HepG2 (cell line): Measurements from ENCODE around the gene TGM4. TPM values are rescaled to one million over a fixed set of nuclear protein-coding genes. Genes with fewer than 3 reads are reported as not detected.

Experiments
- AKAP8 ChIP-seq: sonication (generic); formaldehyde crosslinking; IDR thresholded peaks from 2 replicates; pipeline ENCODE4 v1.5.1; 2020; ENCODE audit warnings: mild to moderate bottlenecking, missing genetic modification reagents
- KDM2A ChIP-seq: sonication (generic); formaldehyde crosslinking; IDR thresholded peaks from 2 replicates; pipeline ENCODE4 v1.4.0; 2020; ENCODE audit warnings: low read depth, missing genetic modification reagents, borderline replicate concordance
- MXD4 ChIP-seq: IDR thresholded peaks from 2 replicates; pipeline ENCODE4 v1.6.1; 2016; ENCODE audit warnings: mild to moderate bottlenecking, missing biosample characterization, missing genetic modification reagents
- PHF20 ChIP-seq: sonication (generic); formaldehyde crosslinking; IDR thresholded peaks from 2 replicates; pipeline ENCODE4 v1.5.0; 2020; ENCODE audit warnings: mild to moderate bottlenecking, missing genetic modification reagents
- RARG ChIP-seq: sonication (generic); formaldehyde crosslinking; IDR thresholded peaks from 2 replicates; pipeline ENCODE4 v1.4.0; 2020; ENCODE audit warnings: low read depth, mild to moderate bottlenecking, missing genetic modification reagents
- SALL1 ChIP-seq: sonication (generic); formaldehyde crosslinking; IDR thresholded peaks from 2 replicates; pipeline ENCODE4 v1.8.0; 2022; ENCODE audit warnings: mild to moderate bottlenecking, missing genetic modification reagents
- SMAD9 ChIP-seq: sonication (generic); formaldehyde crosslinking; IDR thresholded peaks from 2 replicates; pipeline ENCODE4 v1.5.1; 2020; ENCODE audit warnings: mild to moderate bottlenecking, missing genetic modification reagents
- TGIF2 ChIP-seq: IDR thresholded peaks from 2 replicates; pipeline ENCODE4 v1.6.1; 2016; ENCODE audit warnings: control low read depth, missing compliant biosample characterization
- TMF1 ChIP-seq: sonication (generic); formaldehyde crosslinking; IDR thresholded peaks from 2 replicates; pipeline ENCODE4 v1.8.1; 2022; ENCODE audit warnings: low read depth, missing genetic modification reagents
- ZFP36 ChIP-seq: fragments of 150-350 bp; IDR thresholded peaks from 2 replicates; pipeline ENCODE4 v1.6.1; 2018; ENCODE audit warnings: borderline replicate concordance, low read length, low read depth; ENCODE audit not compliant: partially characterized antibody
- ZNF276 ChIP-seq: sonication (generic); formaldehyde crosslinking; IDR thresholded peaks from 2 replicates; pipeline ENCODE4 v1.4.0; 2020; ENCODE audit warnings: mild to moderate bottlenecking, low read depth, missing genetic modification reagents
- ZNF629 ChIP-seq: sonication (generic); formaldehyde crosslinking; conservative IDR thresholded peaks from 2 replicates; pipeline ENCODE4 v1.5.0; 2020; ENCODE audit warnings: missing genetic modification reagents
- ZNF678 ChIP-seq: sonication (generic); formaldehyde crosslinking; IDR thresholded peaks from 2 replicates; pipeline ENCODE4 v1.4.0; 2020; ENCODE audit warnings: mild to moderate bottlenecking, missing genetic modification reagents
- ZNF713 ChIP-seq: sonication (generic); formaldehyde crosslinking; IDR thresholded peaks from 2 replicates; pipeline ENCODE4 v1.4.0; 2020; ENCODE audit warnings: mild to moderate bottlenecking, missing genetic modification reagents
- ZNF773 ChIP-seq: sonication (generic); formaldehyde crosslinking; IDR thresholded peaks from 2 replicates; pipeline ENCODE4 v1.4.0; 2020; ENCODE audit warnings: missing genetic modification reagents, borderline replicate concordance
- polyA plus RNA-seq, 8 experiments: library from polyadenylated mRNA; depleted of rRNA in 3 of 8; stranded (reverse) in 7 of 8; unstranded in 1 of 8; fragments of >200 nt; fragmentation: Illumina TruSeq in 4 of 8; extraction: Trizol in 4 of 8; gene quantifications; 2 replicates each; pipeline versions ENCODE4 v1.2.1 to v1.2.3, GENCODE V29; 2011 to 2016; ENCODE audit warnings: low read depth in 4 of 8, missing spikeins in 1 of 8, mixed read lengths in 1 of 8; ENCODE audit not compliant: insufficient read depth in 1 of 8
- total RNA-seq, 5 experiments: library from RNA; depleted of rRNA; stranded (reverse); fragments of >200 nt; fragmentation: Illumina TruSeq; extraction: Trizol; gene quantifications; 2 replicates each; pipeline ENCODE4 v1.2.3, GENCODE V29; 2016; ENCODE audit warnings: low read depth in 1 of 5
- TF ChIP-seq, protein P1 (sequence below): sonication (generic); formaldehyde crosslinking; IDR thresholded peaks from 2 replicates; pipeline ENCODE4 v1.5.1; 2020; ENCODE audit warnings: mild to moderate bottlenecking, missing genetic modification reagents, borderline replicate concordance
- TF ChIP-seq, protein P2 (sequence below): sonication (generic); formaldehyde crosslinking; IDR thresholded peaks from 2 replicates; pipeline ENCODE4 v1.4.0; 2020; ENCODE audit warnings: mild to moderate bottlenecking, missing genetic modification reagents, borderline replicate concordance

TGM4 gene
- total and polyA plus RNA-seq, 2 of the 13 experiments (the other 11 are each of a cell fraction or from before 2014, with no cell fraction given), result 0.07 to 0.15 TPM

- TF ChIP-seq, protein P1, sequence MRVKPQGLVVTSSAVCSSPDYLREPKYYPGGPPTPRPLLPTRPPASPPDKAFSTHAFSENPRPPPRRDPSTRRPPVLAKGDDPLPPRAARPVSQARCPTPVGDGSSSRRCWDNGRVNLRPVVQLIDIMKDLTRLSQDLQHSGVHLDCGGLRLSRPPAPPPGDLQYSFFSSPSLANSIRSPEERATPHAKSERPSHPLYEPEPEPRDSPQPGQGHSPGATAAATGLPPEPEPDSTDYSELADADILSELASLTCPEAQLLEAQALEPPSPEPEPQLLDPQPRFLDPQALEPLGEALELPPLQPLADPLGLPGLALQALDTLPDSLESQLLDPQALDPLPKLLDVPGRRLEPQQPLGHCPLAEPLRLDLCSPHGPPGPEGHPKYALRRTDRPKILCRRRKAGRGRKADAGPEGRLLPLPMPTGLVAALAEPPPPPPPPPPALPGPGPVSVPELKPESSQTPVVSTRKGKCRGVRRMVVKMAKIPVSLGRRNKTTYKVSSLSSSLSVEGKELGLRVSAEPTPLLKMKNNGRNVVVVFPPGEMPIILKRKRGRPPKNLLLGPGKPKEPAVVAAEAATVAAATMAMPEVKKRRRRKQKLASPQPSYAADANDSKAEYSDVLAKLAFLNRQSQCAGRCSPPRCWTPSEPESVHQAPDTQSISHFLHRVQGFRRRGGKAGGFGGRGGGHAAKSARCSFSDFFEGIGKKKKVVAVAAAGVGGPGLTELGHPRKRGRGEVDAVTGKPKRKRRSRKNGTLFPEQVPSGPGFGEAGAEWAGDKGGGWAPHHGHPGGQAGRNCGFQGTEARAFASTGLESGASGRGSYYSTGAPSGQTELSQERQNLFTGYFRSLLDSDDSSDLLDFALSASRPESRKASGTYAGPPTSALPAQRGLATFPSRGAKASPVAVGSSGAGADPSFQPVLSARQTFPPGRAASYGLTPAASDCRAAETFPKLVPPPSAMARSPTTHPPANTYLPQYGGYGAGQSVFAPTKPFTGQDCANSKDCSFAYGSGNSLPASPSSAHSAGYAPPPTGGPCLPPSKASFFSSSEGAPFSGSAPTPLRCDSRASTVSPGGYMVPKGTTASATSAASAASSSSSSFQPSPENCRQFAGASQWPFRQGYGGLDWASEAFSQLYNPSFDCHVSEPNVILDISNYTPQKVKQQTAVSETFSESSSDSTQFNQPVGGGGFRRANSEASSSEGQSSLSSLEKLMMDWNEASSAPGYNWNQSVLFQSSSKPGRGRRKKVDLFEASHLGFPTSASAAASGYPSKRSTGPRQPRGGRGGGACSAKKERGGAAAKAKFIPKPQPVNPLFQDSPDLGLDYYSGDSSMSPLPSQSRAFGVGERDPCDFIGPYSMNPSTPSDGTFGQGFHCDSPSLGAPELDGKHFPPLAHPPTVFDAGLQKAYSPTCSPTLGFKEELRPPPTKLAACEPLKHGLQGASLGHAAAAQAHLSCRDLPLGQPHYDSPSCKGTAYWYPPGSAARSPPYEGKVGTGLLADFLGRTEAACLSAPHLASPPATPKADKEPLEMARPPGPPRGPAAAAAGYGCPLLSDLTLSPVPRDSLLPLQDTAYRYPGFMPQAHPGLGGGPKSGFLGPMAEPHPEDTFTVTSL, result no peak
- TF ChIP-seq SALL1 (CRISPR knock-in tag) (peak; percentile 51), ZFP36 (no peak), ZNF678 (CRISPR knock-in tag) (no peak), TMF1 (CRISPR knock-in tag) (no peak), PHF20 (CRISPR knock-in tag) (no peak), RARG (no peak), TGIF2 (0 out of 2 replicates have a peak, but pooled peaks have one; percentile 51), KDM2A (CRISPR knock-in tag) (0 out of 2 replicates have a peak, but pooled peaks have one; percentile 41), ZNF713 (CRISPR knock-in tag) (no peak), ZNF276 (no peak), AKAP8 (CRISPR knock-in tag) (no peak), MXD4 (CRISPR knock-in tag) (no peak), SMAD9 (CRISPR knock-in tag) (no peak), ZNF629 (CRISPR knock-in tag) (no peak), ZNF773 (CRISPR knock-in tag) (no peak)
- TF ChIP-seq, protein P2, sequence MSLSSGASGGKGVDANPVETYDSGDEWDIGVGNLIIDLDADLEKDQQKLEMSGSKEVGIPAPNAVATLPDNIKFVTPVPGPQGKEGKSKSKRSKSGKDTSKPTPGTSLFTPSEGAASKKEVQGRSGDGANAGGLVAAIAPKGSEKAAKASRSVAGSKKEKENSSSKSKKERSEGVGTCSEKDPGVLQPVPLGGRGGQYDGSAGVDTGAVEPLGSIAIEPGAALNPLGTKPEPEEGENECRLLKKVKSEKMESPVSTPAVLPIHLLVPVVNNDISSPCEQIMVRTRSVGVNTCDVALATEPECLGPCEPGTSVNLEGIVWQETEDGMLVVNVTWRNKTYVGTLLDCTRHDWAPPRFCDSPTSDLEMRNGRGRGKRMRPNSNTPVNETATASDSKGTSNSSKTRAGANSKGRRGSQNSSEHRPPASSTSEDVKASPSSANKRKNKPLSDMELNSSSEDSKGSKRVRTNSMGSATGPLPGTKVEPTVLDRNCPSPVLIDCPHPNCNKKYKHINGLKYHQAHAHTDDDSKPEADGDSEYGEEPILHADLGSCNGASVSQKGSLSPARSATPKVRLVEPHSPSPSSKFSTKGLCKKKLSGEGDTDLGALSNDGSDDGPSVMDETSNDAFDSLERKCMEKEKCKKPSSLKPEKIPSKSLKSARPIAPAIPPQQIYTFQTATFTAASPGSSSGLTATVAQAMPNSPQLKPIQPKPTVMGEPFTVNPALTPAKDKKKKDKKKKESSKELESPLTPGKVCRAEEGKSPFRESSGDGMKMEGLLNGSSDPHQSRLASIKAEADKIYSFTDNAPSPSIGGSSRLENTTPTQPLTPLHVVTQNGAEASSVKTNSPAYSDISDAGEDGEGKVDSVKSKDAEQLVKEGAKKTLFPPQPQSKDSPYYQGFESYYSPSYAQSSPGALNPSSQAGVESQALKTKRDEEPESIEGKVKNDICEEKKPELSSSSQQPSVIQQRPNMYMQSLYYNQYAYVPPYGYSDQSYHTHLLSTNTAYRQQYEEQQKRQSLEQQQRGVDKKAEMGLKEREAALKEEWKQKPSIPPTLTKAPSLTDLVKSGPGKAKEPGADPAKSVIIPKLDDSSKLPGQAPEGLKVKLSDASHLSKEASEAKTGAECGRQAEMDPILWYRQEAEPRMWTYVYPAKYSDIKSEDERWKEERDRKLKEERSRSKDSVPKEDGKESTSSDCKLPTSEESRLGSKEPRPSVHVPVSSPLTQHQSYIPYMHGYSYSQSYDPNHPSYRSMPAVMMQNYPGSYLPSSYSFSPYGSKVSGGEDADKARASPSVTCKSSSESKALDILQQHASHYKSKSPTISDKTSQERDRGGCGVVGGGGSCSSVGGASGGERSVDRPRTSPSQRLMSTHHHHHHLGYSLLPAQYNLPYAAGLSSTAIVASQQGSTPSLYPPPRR (CRISPR knock-in tag), result no peak
Measured at GRCh38 chr3:44913868-44914468, 39.6 kb downstream of the TGM4 start (continued).
